Tibial nerve (tissue), 4 donors: ENCODE measurements around the gene NLRP10. TPM values are rescaled to one million over a fixed set of nuclear protein-coding genes. Genes with fewer than 3 reads are reported as not detected.

Experiments used
- DNase-seq, 2 donors: peaks; one replicate each; pipeline ENCODE4 v3.0.0-alpha.2; 2019; ENCODE audit warnings: low spot score in 2 of 2
- H3K27ac ChIP-seq, 4 donors: fragments of 200-600 bp; sonication (generic) in 3 of 4; one replicate each; pipeline ENCODE4 v1.5.1; 2017 to 2019; ENCODE audit warnings: mild to moderate bottlenecking in 1 of 4
- H3K27me3 ChIP-seq, 2 donors: fragments of 200-600 bp; sonication (generic) in 1 of 2; one replicate each; pipeline versions ENCODE4 v1.5.1 to v1.6.0; 2017 to 2019
- H3K36me3 ChIP-seq, 3 donors: fragments of 200-600 bp; sonication (generic); one replicate each; pipeline ENCODE4 v1.5.1; 2018 to 2019
- H3K4me1 ChIP-seq, 4 donors: fragments of 200-600 bp; sonication (generic) in 3 of 4; one replicate each; pipeline ENCODE4 v1.5.1; 2017 to 2019
- H3K4me3 ChIP-seq, 4 donors: fragments of 200-600 bp; sonication (generic) in 3 of 4; one replicate each; pipeline ENCODE4 v1.5.1; 2017 to 2019; ENCODE audit warnings: mild to moderate bottlenecking in 1 of 4, moderate library complexity in 1 of 4
- H3K9me3 ChIP-seq, 4 donors: fragments of 200-600 bp; sonication (generic) in 3 of 4; one replicate each; pipeline ENCODE4 v1.5.1; 2017 to 2019
- EP300 ChIP-seq, 2 donors: sonication (generic); formaldehyde crosslinking; IDR thresholded peaks; one replicate each; pipeline ENCODE4 v1.6.1; 2017; ENCODE audit warnings: antibody characterized with exemption in 2 of 2, mild to moderate bottlenecking in 1 of 2
- POLR2A ChIP-seq, 2 donors: fragments of 450-650 bp; IDR thresholded peaks; one replicate each; pipeline ENCODE4 v1.6.1; 2017; ENCODE audit warnings: antibody characterized with exemption in 2 of 2, mild to moderate bottlenecking in 2 of 2, moderate library complexity in 2 of 2
- WGBS, 2 donors: methylation state at CpG; one replicate each; pipeline ENCODE4 v1.1.5; 2018; 5-methylcytosine and 5-hydroxymethylcytosine counted together
- total RNA-seq, 4 donors: library from RNA; depleted of rRNA; stranded (reverse); fragments of >200 nt; gene quantifications; one replicate each; pipeline ENCODE4 v1.1.0, GENCODE V29; 2016
- TF ChIP-seq, protein P1 (sequence below), 5 experiments: fragments of 200-600 bp in 3 of 5; fragments of 450-650 bp in 2 of 5; sonication (generic) in 3 of 5; IDR thresholded peaks; one replicate each; pipeline ENCODE4 v1.5.1; 2016 to 2019; ENCODE audit warnings: antibody characterized with exemption in 5 of 5, mild to moderate bottlenecking in 3 of 5, moderate library complexity in 2 of 5

NLRP10 gene
- total RNA-seq, 4 donors from 2014 or later: 0.44 to 0.60 TPM; not detected in 2

DNA sequence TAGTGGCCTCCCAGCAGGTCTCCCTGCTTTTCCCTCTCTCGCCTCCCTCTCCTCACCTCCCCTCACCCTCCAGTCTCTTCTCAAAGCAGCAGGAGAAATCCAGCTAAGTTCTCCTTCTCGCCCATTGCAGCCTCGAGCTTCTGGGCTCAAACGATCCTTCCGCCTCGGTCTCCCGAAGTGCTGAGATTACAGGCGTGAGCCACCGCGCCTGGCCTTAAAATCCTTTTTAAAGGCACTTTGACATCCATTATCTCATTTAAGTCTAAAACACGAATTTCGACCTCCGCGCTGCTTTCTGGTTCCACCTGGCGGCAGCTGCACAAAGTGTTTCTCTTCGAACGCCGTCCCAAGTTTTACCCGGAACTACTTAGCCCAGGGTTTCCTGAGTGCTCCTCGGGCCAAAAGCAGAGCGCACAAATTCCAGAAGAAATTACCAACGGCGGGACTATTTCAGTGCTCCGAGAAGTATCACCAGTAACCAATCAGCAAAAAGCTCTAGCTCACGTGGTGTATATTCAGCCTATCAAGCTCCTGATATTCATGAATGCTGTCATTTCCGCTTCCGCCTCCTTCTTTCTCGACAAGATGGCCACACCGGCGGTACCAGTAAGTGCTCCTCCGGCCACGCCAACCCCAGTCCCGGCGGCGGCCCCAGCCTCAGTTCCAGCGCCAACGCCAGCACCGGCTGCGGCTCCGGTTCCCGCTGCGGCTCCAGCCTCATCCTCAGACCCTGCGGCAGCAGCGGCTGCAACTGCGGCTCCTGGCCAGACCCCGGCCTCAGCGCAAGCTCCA lies 21.7 kb upstream of the NLRP10 start, which contains the start of gene EIF3F:
TSS of gene EIF3F (plus strand) at position 570 of the 792 bp plus-strand sequence. CDS start at position 586, 16 bp downstream.
- 0 to 1% methylated on average over 44 to 47 of the region's 47 CpGs for WGBS, 2 donors
- Histone ChIP-seq H3K36me3 (peaks cover 0 to 11% (median 0%) of the 10 kb centered on the region in 3 donors), H3K4me1 (peaks cover 0 to 50% (median 21%) of the 10 kb centered on the region in 4 donors), H3K4me3 (peak within 1 kb of the TSS; percentile 75 to 94 (median 82)), H3K27me3 (no peaks in the 10 kb centered on the region), H3K27ac (peak within 1 kb of the TSS; percentile 72 to 89 (median 86)), H3K9me3 (no peaks in the 10 kb centered on the region)
- DNase-seq: peak; percentile 79 to 99
- TF ChIP-seq EP300 (IDR thresholded peaks at IDR 0.05) (peak; percentile 91 to 94), POLR2A (IDR thresholded peaks at IDR 0.05) (peak in 1 of 2 donors; percentile 50)
- TF ChIP-seq, protein P1, sequence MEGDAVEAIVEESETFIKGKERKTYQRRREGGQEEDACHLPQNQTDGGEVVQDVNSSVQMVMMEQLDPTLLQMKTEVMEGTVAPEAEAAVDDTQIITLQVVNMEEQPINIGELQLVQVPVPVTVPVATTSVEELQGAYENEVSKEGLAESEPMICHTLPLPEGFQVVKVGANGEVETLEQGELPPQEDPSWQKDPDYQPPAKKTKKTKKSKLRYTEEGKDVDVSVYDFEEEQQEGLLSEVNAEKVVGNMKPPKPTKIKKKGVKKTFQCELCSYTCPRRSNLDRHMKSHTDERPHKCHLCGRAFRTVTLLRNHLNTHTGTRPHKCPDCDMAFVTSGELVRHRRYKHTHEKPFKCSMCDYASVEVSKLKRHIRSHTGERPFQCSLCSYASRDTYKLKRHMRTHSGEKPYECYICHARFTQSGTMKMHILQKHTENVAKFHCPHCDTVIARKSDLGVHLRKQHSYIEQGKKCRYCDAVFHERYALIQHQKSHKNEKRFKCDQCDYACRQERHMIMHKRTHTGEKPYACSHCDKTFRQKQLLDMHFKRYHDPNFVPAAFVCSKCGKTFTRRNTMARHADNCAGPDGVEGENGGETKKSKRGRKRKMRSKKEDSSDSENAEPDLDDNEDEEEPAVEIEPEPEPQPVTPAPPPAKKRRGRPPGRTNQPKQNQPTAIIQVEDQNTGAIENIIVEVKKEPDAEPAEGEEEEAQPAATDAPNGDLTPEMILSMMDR (IDR thresholded peaks at IDR 0.05): peak; percentile 82 to 94 (median 89)

DNA sequence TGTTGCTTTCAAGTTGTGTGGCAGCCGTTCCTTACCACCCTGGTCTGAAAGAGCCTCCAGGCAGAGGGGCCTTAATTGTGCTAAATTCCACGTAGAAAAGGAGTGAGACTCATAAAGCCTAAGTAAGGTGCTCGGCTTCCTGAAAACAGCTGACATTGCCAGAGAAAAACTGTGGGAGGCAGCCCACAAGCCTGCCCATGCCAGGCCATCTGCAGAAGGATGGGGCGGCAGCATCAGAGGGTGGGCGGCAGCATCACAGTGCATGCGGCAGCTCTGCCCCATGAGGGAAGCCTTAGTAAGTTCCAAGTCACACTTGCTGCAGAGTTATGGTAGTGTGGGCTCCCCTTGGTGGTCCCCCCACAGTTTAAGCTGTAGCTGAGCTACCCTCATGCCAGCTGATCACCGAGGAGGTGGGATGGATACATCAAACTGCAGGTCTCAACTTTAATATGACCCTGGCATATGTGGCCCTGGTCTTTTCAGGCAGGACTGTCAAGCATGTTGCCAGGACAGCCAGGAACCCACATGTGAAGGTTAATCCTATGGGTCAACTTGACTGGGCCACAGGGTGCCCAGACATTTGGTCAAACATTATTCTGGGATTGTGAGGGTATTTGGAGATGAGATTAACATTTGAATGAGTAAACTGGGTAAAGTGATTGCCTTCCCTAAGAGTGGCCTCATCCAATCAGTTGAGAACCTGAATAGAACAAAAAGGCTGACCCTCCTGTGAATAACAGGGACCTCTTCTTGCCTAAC lies 18.8 kb upstream of the NLRP10 start:
- Histone ChIP-seq H3K4me1 (peaks cover 0 to 24% (median 16%) of the 10 kb centered on the region in 4 donors), H3K4me3 (no peak overlapping the region), H3K36me3 (no peaks in the 10 kb centered on the region), H3K27ac (no peak overlapping the region), H3K27me3 (no peaks in the 10 kb centered on the region), H3K9me3 (no peaks in the 10 kb centered on the region)
- WGBS, 2 donors: 62 to 76% methylated on average over 6 to 7 of the region's 7 CpGs
- TF ChIP-seq EP300 (IDR thresholded peaks at IDR 0.05): no peak
- TF ChIP-seq, protein P1 (IDR thresholded peaks at IDR 0.05): no peak
- TF ChIP-seq POLR2A (IDR thresholded peaks at IDR 0.05): no peak
- no peak for DNase-seq

DNA sequence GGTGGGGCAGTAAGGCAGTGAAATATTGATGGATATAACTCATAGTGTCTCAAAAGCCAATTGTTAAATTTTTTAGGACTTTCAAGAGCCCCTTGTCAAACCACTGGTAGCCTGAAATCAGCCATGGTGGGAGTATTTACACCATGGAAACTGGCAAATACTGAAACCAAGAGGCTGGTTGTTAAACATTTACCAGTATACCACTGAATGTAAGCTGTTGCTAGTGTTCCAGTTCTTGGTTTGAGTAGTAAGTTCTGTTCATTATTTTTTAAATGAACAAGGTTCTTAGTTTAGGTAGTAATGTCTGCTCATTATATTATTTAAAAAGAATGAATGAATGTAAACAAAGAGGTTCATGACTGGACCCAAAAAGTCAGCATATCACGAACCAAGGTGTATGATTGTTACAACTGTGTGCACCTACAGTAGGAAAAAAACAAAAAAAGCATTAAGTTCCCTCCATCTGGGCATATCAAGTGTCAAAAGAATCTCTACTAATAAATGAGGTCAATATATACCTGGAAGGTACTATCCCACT lies 17.4 kb upstream of the NLRP10 start:
- Histone ChIP-seq H3K4me1 (peaks cover 0 to 10% (median 4%) of the 10 kb centered on the region in 4 donors), H3K27ac (no peak overlapping the region), H3K4me3 (no peak overlapping the region), H3K27me3 (no peaks in the 10 kb centered on the region), H3K9me3 (no peaks in the 10 kb centered on the region), H3K36me3 (no peaks in the 10 kb centered on the region)
- DNase-seq: no peak
- TF ChIP-seq, protein P1 (IDR thresholded peaks at IDR 0.05): no peak
- no peak for TF ChIP-seq EP300 (IDR thresholded peaks at IDR 0.05)
- no peak for TF ChIP-seq POLR2A (IDR thresholded peaks at IDR 0.05)
- WGBS, 2 donors: 74 to 79% methylated on average over 1 of the region's 1 CpG

DNA sequence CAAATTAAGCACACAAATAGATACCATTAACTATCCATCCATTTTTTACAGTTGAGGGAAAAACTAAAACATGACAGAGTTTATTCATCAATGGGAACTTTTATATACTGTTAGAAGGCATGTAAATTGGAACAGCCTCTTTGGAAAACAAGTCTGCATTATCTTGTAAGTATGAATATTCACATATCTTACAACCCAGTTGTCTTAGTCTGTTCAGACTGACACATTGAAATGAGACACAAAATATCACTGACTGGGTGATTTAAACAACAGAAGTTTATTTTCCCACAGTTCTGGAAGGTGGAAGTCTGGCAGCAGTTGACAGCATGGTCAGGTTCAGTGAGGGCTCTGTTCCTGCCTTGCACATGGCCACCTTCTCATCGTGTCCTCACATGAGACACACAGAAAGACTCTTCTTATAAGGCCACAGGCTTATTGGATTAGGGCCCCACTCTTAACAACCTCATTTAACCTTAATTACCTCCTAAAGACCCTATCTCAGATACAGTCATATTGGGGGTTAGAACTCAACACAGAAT lies 16.4 kb upstream of the NLRP10 start:
- no peak overlapping the region for H3K27ac ChIP-seq

More for the DNA sequence above, 16.4 kb upstream of the NLRP10 start:
- TF ChIP-seq, protein P1 (IDR thresholded peaks at IDR 0.05): no peak
- no peak for TF ChIP-seq POLR2A (IDR thresholded peaks at IDR 0.05)
- no peak for TF ChIP-seq EP300 (IDR thresholded peaks at IDR 0.05)
- Histone ChIP-seq H3K9me3 (no peaks in the 10 kb centered on the region), H3K36me3 (no peaks in the 10 kb centered on the region), H3K27me3 (no peaks in the 10 kb centered on the region), H3K4me3 (no peak overlapping the region), H3K4me1 (peaks cover 0 to 15% (median 4%) of the 10 kb centered on the region in 4 donors)
- DNase-seq: no peak
- 60 to 79% methylated on average over 1 of the region's 1 CpG for WGBS, 2 donors
